SK-N-SH treated with all-trans-retinoic acid at 6 μM for 48 hours (cell line): ENCODE data around the gene CTTN.

ENCODE experiments used
- ATAC-seq: fragments of 200-7000 bp; cut with Tn5 transposase; 3 replicates; pipeline ENCODE4 v1.9.1; 2020; ENCODE audit warnings: mild to moderate bottlenecking, moderate library complexity
- ARNTL ChIP-seq: fragments of 450-650 bp; formaldehyde crosslinking; IDR thresholded peaks from 2 replicates; pipeline ENCODE4 v1.5.0; 2020; ENCODE audit warnings: low read depth, mild to moderate bottlenecking, moderate library complexity, borderline replicate concordance
- CREB5 ChIP-seq: fragments of 250-450 bp; sonication (Bioruptor Pico); IDR thresholded peaks from 2 replicates; pipeline ENCODE4 v1.5.1; 2020; ENCODE audit warnings: low read depth, mild to moderate bottlenecking, moderate library complexity
- CSRNP3 ChIP-seq: fragments of 250-450 bp; sonication (Bioruptor Pico); IDR thresholded peaks from 2 replicates; pipeline ENCODE4 v1.5.1; 2021; ENCODE audit warnings: mild to moderate bottlenecking, moderate library complexity
- ESRRG ChIP-seq: fragments of 250-450 bp; sonication (Bioruptor Pico); IDR thresholded peaks from 2 replicates; pipeline ENCODE4 v1.6.1; 2021; ENCODE audit warnings: mild to moderate bottlenecking
- ISL1 ChIP-seq: fragments of 250-450 bp; sonication (Bioruptor Pico); IDR thresholded peaks from 2 replicates; pipeline ENCODE4 v2.1.2; 2022; ENCODE audit warnings: mild to moderate bottlenecking, moderate library complexity
- PATZ1 ChIP-seq: fragments of 250-450 bp; sonication (Bioruptor Pico); IDR thresholded peaks from 2 replicates; pipeline ENCODE4 v1.8.0; 2020; ENCODE audit warnings: mild to moderate bottlenecking, moderate library complexity, borderline replicate concordance
- POU6F1 ChIP-seq: fragments of 250-450 bp; sonication (Bioruptor Pico); IDR thresholded peaks from 2 replicates; pipeline ENCODE4 v1.8.0; 2021; ENCODE audit warnings: low read depth, mild to moderate bottlenecking, moderate library complexity, borderline replicate concordance
- RARB ChIP-seq: fragments of 250-450 bp; sonication (Bioruptor Pico); IDR thresholded peaks from 2 replicates; pipeline ENCODE4 v1.8.0; 2021; ENCODE audit warnings: mild to moderate bottlenecking, moderate library complexity
- SNAI2 ChIP-seq: fragments of 250-450 bp; sonication (Bioruptor Pico); IDR thresholded peaks from 2 replicates; pipeline ENCODE4 v1.5.0; 2020; ENCODE audit warnings: mild to moderate bottlenecking, moderate library complexity
- TOX ChIP-seq: fragments of 250-450 bp; sonication (Bioruptor Pico); IDR thresholded peaks from 2 replicates; pipeline ENCODE4 v1.8.0; 2021; ENCODE audit warnings: mild to moderate bottlenecking, moderate library complexity, borderline replicate concordance
- TSHZ2 ChIP-seq: fragments of 250-450 bp; sonication (Bioruptor Pico); IDR thresholded peaks from 2 replicates; pipeline ENCODE4 v1.5.0; 2020; ENCODE audit warnings: mild to moderate bottlenecking, moderate library complexity
- ZC3H10 ChIP-seq: fragments of 250-450 bp; sonication (Bioruptor Pico); IDR thresholded peaks from 2 replicates; pipeline ENCODE4 v1.5.1; 2021; ENCODE audit warnings: mild to moderate bottlenecking, moderate library complexity
- ZFP3 ChIP-seq: fragments of 250-450 bp; sonication (Bioruptor Pico); IDR thresholded peaks from 2 replicates; pipeline ENCODE4 v1.5.0; 2020; ENCODE audit warnings: mild to moderate bottlenecking, moderate library complexity
- ZNF565 ChIP-seq: fragments of 450-650 bp; formaldehyde crosslinking; conservative IDR thresholded peaks from 2 replicates; pipeline ENCODE4 v1.5.0; 2020; ENCODE audit warnings: low read depth, mild to moderate bottlenecking, moderate library complexity
- ZNF70 ChIP-seq: fragments of 450-650 bp; formaldehyde crosslinking; IDR thresholded peaks from 2 replicates; pipeline ENCODE4 v1.5.0; 2020; ENCODE audit warnings: mild to moderate bottlenecking, moderate library complexity
- ZNF8 ChIP-seq: fragments of 450-650 bp; formaldehyde crosslinking; IDR thresholded peaks from 2 replicates; pipeline ENCODE4 v1.5.0; 2020; ENCODE audit warnings: mild to moderate bottlenecking, moderate library complexity

CTTN gene

GRCh38 chr11:70358753-70359152 is 39.6 kb upstream of the CTTN start:
- no peak for TF ChIP-seq PATZ1
- TF ChIP-seq ZNF70 (CRISPR knock-in tag): no peak
- TF ChIP-seq RARB: no peak
- no peak for TF ChIP-seq ZC3H10 (CRISPR knock-in tag)
- no peak for TF ChIP-seq ISL1 (CRISPR knock-in tag)
- no peak for TF ChIP-seq ZNF565 (CRISPR knock-in tag)
- no peak for TF ChIP-seq ZNF8 (CRISPR knock-in tag)
- no peak for TF ChIP-seq ZFP3 (CRISPR knock-in tag)
- no peak for TF ChIP-seq TSHZ2 (CRISPR knock-in tag)
- TF ChIP-seq CREB5 (CRISPR knock-in tag): no peak
- TF ChIP-seq CSRNP3 (CRISPR knock-in tag): no peak
- no peak for TF ChIP-seq TOX (CRISPR knock-in tag)
- no peak for TF ChIP-seq ESRRG (CRISPR knock-in tag)
- no peak for ATAC-seq

- TF ChIP-seq ARNTL (no peak), ZFP3 (CRISPR knock-in tag) (no peak)
- ATAC-seq: no peak
These were observed 38.7 kb upstream of the CTTN start for GRCh38 chr11:70359451-70360205.

GRCh38 chr11:70360211-70360610 is 38.1 kb upstream of the CTTN start:
- no peak for ATAC-seq
- no peak for TF ChIP-seq SNAI2 (CRISPR knock-in tag)

GRCh38 chr11:70364178-70364577 is 34.2 kb upstream of the CTTN start:
- no peak for ATAC-seq
- TF ChIP-seq POU6F1 (CRISPR knock-in tag): no peak
- TF ChIP-seq CSRNP3 (CRISPR knock-in tag): no peak
- no peak for TF ChIP-seq SNAI2 (CRISPR knock-in tag)
- TF ChIP-seq ZNF8 (CRISPR knock-in tag): no peak
